ENCODE results near the gene PATJ. TPM values are rescaled to one million over a fixed set of nuclear protein-coding genes. Genes with fewer than 3 reads are reported as not detected.
"Not testable (repeated sequence)": the region's sequence is repeated elsewhere in the genome, so short reads cannot be mapped to it uniquely, and the experiment has no call there.

PATJ gene
- 56.2 TPM for total RNA-seq
- long read RNA-seq, full-length matches to known transcripts: 2 of 18 reads
- long read RNA-seq, partial matches to known transcripts: 5 of 18 reads
- long read RNA-seq, other reads (novel, unspliced or antisense): 11 of 18 reads

GRCh38 chr1:61741711-61742619 lies at the start of gene PATJ:
PATJ (plus strand) TSS chr1:61742480; CDS start chr1:61762893, 20,413 bp downstream.
- Histone ChIP-seq H3K4me1 (peaks cover 14% of the 10 kb centered on the region), H3K9me3 (no peaks in the 10 kb centered on the region), H3K27ac (peak within 1 kb of the TSS; percentile 96), H3K4me3 (peak within 1 kb of the TSS; percentile 82), H3K36me3 (no peaks in the 10 kb centered on the region), H3K27me3 (no peaks in the 10 kb centered on the region)
- no peak for TF ChIP-seq CTCF (IDR thresholded peaks at IDR 0.05)
- DNase-seq: peak; percentile 91
- intact Hi-C loops (cut with DNase I): no loop called here
- ATAC-seq: peak; percentile 97

DNA sequence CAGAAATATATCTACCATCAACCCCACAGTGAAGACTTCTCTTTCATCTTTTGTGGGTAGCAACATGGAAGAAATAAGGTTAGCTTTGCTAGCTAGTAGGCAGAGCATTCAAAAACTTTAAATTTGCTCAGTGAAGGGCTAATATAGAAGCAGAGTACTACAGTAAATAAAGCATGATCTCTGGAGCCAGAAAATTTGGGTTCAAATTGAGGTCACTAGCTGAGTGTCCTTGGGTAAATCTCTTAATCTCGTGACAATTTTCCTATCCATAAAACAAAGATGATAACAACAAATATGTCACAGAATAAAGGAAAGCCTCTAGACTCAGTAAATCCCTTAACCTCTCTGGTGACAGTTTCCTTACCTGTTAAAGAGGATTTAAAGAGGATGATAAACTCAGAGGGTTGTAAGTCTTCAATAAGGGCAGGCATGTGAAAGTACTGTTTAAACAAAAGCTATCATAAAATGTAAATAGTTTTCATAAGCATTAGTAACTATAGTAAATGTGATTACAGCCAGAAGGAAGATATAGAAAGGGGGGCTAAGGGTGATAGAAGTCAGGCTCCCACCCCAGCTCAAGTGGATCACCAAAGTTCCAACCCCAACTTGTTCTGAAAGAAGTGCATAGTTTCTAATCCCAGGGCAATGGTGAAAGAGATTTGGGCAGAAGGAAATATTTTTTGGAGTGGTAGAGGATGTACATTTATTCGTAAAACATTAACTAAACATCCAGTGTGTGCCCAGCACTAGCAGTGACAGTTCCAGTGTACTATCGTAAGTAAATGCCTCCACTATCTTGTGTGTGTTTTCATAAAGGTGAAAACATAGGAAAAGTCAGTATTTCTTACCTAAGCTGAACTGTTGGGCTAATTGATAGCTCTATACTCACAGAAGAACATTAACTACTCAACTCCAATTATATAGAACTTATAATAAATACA lies 42.1 kb upstream of the PATJ start:
- no peak for TF ChIP-seq CTCF (IDR thresholded peaks at IDR 0.05)
- no peak for DNase-seq
- ATAC-seq: no peak
- Histone ChIP-seq H3K27ac (no peak overlapping the region), H3K4me1 (no peaks in the 10 kb centered on the region), H3K27me3 (no peaks in the 10 kb centered on the region), H3K9me3 (no peaks in the 10 kb centered on the region), H3K36me3 (peaks cover 68% of the 10 kb centered on the region), H3K4me3 (no peak overlapping the region)
- intact Hi-C loops (cut with DNase I): no loop called here

- no peaks in the 10 kb centered on the region for H3K4me1 ChIP-seq
- no peak for TF ChIP-seq CTCF (IDR thresholded peaks at IDR 0.05)
- intact Hi-C loops (cut with DNase I): no loop called here
- DNase-seq (no peak), ATAC-seq (peak; percentile 67)
- H3K27ac ChIP-seq: no peak overlapping the region
- no peak overlapping the region for H3K4me3 ChIP-seq
- no peaks in the 10 kb centered on the region for H3K27me3 ChIP-seq
- H3K9me3 ChIP-seq: no peaks in the 10 kb centered on the region
- peaks cover 58% of the 10 kb centered on the region for H3K36me3 ChIP-seq
These were observed 33.0 kb upstream of the PATJ start for GRCh38 chr1:61708953-61709907.

- no peak for ATAC-seq
- no peak for TF ChIP-seq CTCF (IDR thresholded peaks at IDR 0.05)
- Histone ChIP-seq H3K27me3 (no peaks in the 10 kb centered on the region), H3K27ac (no peak overlapping the region), H3K4me1 (no peaks in the 10 kb centered on the region), H3K36me3 (peaks cover 51% of the 10 kb centered on the region), H3K9me3 (no peaks in the 10 kb centered on the region), H3K4me3 (no peak overlapping the region)
- DNase-seq: no peak
- intact Hi-C loops (cut with DNase I): no loop called here
These were observed 32.4 kb upstream of the PATJ start for GRCh38 chr1:61709908-61710289.

DNA sequence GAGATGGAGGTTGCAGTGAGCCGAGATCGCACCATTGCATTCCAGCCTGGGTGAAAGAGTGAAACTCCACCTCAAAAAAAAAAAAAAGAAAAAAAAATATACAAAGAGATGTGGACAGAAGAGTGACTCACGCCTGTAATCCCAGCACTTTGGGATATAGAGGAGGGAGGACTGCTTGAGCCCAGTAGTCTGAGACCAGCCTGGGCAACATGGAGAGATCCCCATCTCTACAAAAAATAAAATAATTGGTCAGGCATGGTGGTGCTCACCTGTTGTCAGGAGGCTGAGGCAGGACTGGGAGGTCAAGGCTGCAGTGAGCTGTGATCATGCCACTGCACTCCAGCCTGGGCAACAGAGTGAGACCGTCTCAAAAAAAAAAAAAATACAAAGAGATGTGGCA lies 31.0 kb upstream of the PATJ start:
- intact Hi-C loops (cut with DNase I); DNase-seq; H3K4me3 ChIP-seq; H3K27ac ChIP-seq; H3K27me3 ChIP-seq; H3K4me1 ChIP-seq; H3K9me3 ChIP-seq: not testable (repeated sequence)
- peaks cover 39% of the 10 kb centered on the region for H3K36me3 ChIP-seq
- peak; percentile 28 for ATAC-seq

All from upper lobe of right lung (tissue), 1 donor.